ENCODE measurements around the gene PRPF19.
"Not testable (repeated sequence)": the region's sequence is repeated elsewhere in the genome, so short reads cannot be mapped to it uniquely, and the experiment has no call there.

GRCh38 chr11:60909680-60910280, 3.4 kb upstream of the PRPF19 start:
- TF ChIP-seq EZH2 (IDR thresholded peaks at IDR 0.05; ENCODE audit: low read length, missing control alignments); CTCF (conservative IDR thresholded peaks at IDR 0.05 in 1 of 2, IDR thresholded peaks at IDR 0.05 in 1 of 2; ENCODE audit: low read depth in 1 of 2, low read length in 2 of 2): not testable (repeated sequence)

Data from fibroblast of lung (primary cell).